ENCODE data around the gene PDE4D. TPM values are rescaled to one million over a fixed set of nuclear protein-coding genes. Genes with fewer than 3 reads are reported as not detected.

PDE4D gene
- total RNA-seq, 1 donor from 2014 or later = 2.3 TPM

- Mint-ChIP-seq H3K4me1 (peaks cover 17% of the 10 kb centered on the region), H3K9me3 (no peaks in the 10 kb centered on the region), H3K36me3 (no peaks in the 10 kb centered on the region), H3K27ac (no peak overlapping the region), H3K27me3 (ENCODE audit: insufficient read depth, low read depth) (peaks cover 10% of the 10 kb centered on the region), H3K4me3 (no peak overlapping the region)
- H3K4me2 ChIP-seq = no peak overlapping the region
- H3F3A ChIP-seq (ENCODE audit: low read depth) = no peaks in the 10 kb centered on the region
- peaks cover 46% of the 10 kb centered on the region for H3K27me3 ChIP-seq
- no peaks in the 10 kb centered on the region for H3K36me3 ChIP-seq
- no peak overlapping the region for H3K4me3 ChIP-seq
- no peaks in the 10 kb centered on the region for H4K20me1 ChIP-seq (ENCODE audit: low read depth)
- TF ChIP-seq EZH2 (IDR thresholded peaks at IDR 0.05) = no peak
- TF ChIP-seq EZH2phosphoT487 (IDR thresholded peaks at IDR 0.05) = no peak
- no peak for TF ChIP-seq CTCF (IDR thresholded peaks at IDR 0.05)
- peaks cover 6% of the 10 kb centered on the region for H3K4me1 ChIP-seq
- no peak overlapping the region for H3K27ac ChIP-seq
- H3K9ac ChIP-seq = no peak overlapping the region
- H3K79me2 ChIP-seq (ENCODE audit: low read depth) = no peaks in the 10 kb centered on the region
- no peaks in the 10 kb centered on the region for H3K9me3 ChIP-seq (ENCODE audit: low read depth)
- no peak overlapping the region for H2AFZ ChIP-seq (replicated peaks)
- DNase-seq (ENCODE audit: low spot score) = no peak
Observed at GRCh38 chr5:59036274-59036961, 857.1 kb downstream of the PDE4D start.

GRCh38 chr5:59035681-59036080, 857.8 kb downstream of the PDE4D start:
- Histone ChIP-seq H3K79me2 (ENCODE audit: low read depth) (no peaks in the 10 kb centered on the region), H3K4me2 (no peak overlapping the region), H3K36me3 (no peaks in the 10 kb centered on the region), H3K27ac (no peak overlapping the region), H4K20me1 (ENCODE audit: low read depth) (no peaks in the 10 kb centered on the region), H2AFZ (replicated peaks) (no peak overlapping the region), H3K9me3 (ENCODE audit: low read depth) (no peaks in the 10 kb centered on the region), H3K27me3 (peaks cover 38% of the 10 kb centered on the region), H3K4me3 (no peak overlapping the region), H3K4me1 (peaks cover 6% of the 10 kb centered on the region), H3K9ac (no peak overlapping the region), H3F3A (ENCODE audit: low read depth) (no peaks in the 10 kb centered on the region)
- peaks cover 4% of the 10 kb centered on the region for H3K9me3 Mint-ChIP-seq
- H3K27me3 Mint-ChIP-seq (ENCODE audit: insufficient read depth, low read depth) = peaks cover 8% of the 10 kb centered on the region
- H3K4me3 Mint-ChIP-seq = no peak overlapping the region
- DNase-seq (ENCODE audit: low spot score) = no peak
- no peak overlapping the region for H3K27ac Mint-ChIP-seq
- no peak for TF ChIP-seq EZH2phosphoT487 (IDR thresholded peaks at IDR 0.05)
- no peak for TF ChIP-seq EZH2 (IDR thresholded peaks at IDR 0.05)
- no peak for TF ChIP-seq CTCF (IDR thresholded peaks at IDR 0.05)
- peaks cover 17% of the 10 kb centered on the region for H3K4me1 Mint-ChIP-seq
- no peaks in the 10 kb centered on the region for H3K36me3 Mint-ChIP-seq

- Histone ChIP-seq H3K27ac (no peak overlapping the region), H3K36me3 (no peaks in the 10 kb centered on the region), H3K27me3 (peaks cover 28% of the 10 kb centered on the region), H2AFZ (replicated peaks) (peak overlapping the region; percentile 58), H3K4me2 (no peak overlapping the region), H3K4me1 (peaks cover 6% of the 10 kb centered on the region), H3F3A (ENCODE audit: low read depth) (no peaks in the 10 kb centered on the region), H3K79me2 (ENCODE audit: low read depth) (no peaks in the 10 kb centered on the region), H4K20me1 (ENCODE audit: low read depth) (no peaks in the 10 kb centered on the region), H3K9me3 (ENCODE audit: low read depth) (no peaks in the 10 kb centered on the region), H3K9ac (no peak overlapping the region), H3K4me3 (no peak overlapping the region)
- DNase-seq (ENCODE audit: low spot score) = peak; percentile 48
- H3K9me3 Mint-ChIP-seq = peaks cover 12% of the 10 kb centered on the region
- peaks cover 17% of the 10 kb centered on the region for H3K4me1 Mint-ChIP-seq
- TF ChIP-seq CTCF (IDR thresholded peaks at IDR 0.05) = peak; percentile 74
- no peak for TF ChIP-seq EZH2phosphoT487 (IDR thresholded peaks at IDR 0.05)
- H3K27ac Mint-ChIP-seq = no peak overlapping the region
- peaks cover 7% of the 10 kb centered on the region for H3K27me3 Mint-ChIP-seq (ENCODE audit: insufficient read depth, low read depth)
- H3K4me3 Mint-ChIP-seq = no peak overlapping the region
- peaks cover 6% of the 10 kb centered on the region for H3K36me3 Mint-ChIP-seq
Observed at GRCh38 chr5:59034498-59035186, 858.9 kb downstream of the PDE4D start.

Data from neural progenitor cell (in vitro differentiated cells).